ENCODE measurements around the gene ATG9B. TPM values are rescaled to one million over a fixed set of nuclear protein-coding genes. Genes with fewer than 3 reads are reported as not detected.
"Not testable (repeated sequence)": the region's sequence is repeated elsewhere in the genome, so short reads cannot be mapped to it uniquely, and the experiment has no call there.

Gene ATG9B
- total and polyA plus RNA-seq, 2 of the 13 experiments (the other 11 are each of a cell fraction or from before 2014, with no cell fraction given): 0.24 TPM; not detected in 1

GRCh38 chr7:151043959-151044358 is 19.7 kb upstream of the ATG9B start:
- Histone ChIP-seq H3K4me3 (replicated peaks in 1 of 3; ENCODE audit: insufficient read depth in 1 of 3, low read depth in 2 of 3, low read length in 3 of 3) (no peak overlapping the region), H3K27ac (ENCODE audit: extremely low read length, insufficient read depth, low read length) (no peak overlapping the region), H4K20me1 (ENCODE audit: insufficient read depth, low read length) (no peaks in the 10 kb centered on the region), H3K4me1 (ENCODE audit: insufficient read depth, low read length) (peaks cover 10% of the 10 kb centered on the region), H3K79me2 (ENCODE audit: insufficient read depth, low read length) (no peaks in the 10 kb centered on the region), H3K9me3 (ENCODE audit: low read length) (no peaks in the 10 kb centered on the region), H2AFZ (ENCODE audit: low read length) (no peak overlapping the region), H3K27me3 (ENCODE audit: control insufficient read depth in 1 of 2, insufficient read depth in 2 of 2, low read length in 2 of 2) (no peaks in the 10 kb centered on the region; a peak in 1 of 5 replicates), H3K4me2 (ENCODE audit: low read depth, low read length) (no peak overlapping the region), H3K36me3 (replicated peaks in 1 of 2; ENCODE audit: control insufficient read depth in 1 of 2, insufficient read depth in 2 of 2, low read length in 2 of 2) (no peaks in the 10 kb centered on the region), H3K9ac (ENCODE audit: insufficient read depth, low read depth, low read length) (no peak overlapping the region)
- intact Hi-C loops (cut with micrococcal nuclease; ENCODE audit: unreplicated experiment): no loop called here
- DNase-seq (ENCODE audit: low spot score) (no peak), ATAC-seq (no peak), FAIRE-seq (no peak)
- in situ Hi-C loops (cut with HindIII; ENCODE audit: extremely low pct_ligation_motif_present, low pct_unique_long_range_greater_than_20kb): no loop called here
- ChIA-PET POLR2A (no interaction called here), CTCF (ENCODE audit: low intra/inter-chr PET ratio, low total read pairs) (no interaction called here)
- no TSS peak for BruUV-seq (replicated peaks)
- 100% methylated on average over 3 of the region's 20 CpGs for WGBS (ENCODE audit: low lambda C conversion rate)
- TF ChIP-seq, protein P1, sequence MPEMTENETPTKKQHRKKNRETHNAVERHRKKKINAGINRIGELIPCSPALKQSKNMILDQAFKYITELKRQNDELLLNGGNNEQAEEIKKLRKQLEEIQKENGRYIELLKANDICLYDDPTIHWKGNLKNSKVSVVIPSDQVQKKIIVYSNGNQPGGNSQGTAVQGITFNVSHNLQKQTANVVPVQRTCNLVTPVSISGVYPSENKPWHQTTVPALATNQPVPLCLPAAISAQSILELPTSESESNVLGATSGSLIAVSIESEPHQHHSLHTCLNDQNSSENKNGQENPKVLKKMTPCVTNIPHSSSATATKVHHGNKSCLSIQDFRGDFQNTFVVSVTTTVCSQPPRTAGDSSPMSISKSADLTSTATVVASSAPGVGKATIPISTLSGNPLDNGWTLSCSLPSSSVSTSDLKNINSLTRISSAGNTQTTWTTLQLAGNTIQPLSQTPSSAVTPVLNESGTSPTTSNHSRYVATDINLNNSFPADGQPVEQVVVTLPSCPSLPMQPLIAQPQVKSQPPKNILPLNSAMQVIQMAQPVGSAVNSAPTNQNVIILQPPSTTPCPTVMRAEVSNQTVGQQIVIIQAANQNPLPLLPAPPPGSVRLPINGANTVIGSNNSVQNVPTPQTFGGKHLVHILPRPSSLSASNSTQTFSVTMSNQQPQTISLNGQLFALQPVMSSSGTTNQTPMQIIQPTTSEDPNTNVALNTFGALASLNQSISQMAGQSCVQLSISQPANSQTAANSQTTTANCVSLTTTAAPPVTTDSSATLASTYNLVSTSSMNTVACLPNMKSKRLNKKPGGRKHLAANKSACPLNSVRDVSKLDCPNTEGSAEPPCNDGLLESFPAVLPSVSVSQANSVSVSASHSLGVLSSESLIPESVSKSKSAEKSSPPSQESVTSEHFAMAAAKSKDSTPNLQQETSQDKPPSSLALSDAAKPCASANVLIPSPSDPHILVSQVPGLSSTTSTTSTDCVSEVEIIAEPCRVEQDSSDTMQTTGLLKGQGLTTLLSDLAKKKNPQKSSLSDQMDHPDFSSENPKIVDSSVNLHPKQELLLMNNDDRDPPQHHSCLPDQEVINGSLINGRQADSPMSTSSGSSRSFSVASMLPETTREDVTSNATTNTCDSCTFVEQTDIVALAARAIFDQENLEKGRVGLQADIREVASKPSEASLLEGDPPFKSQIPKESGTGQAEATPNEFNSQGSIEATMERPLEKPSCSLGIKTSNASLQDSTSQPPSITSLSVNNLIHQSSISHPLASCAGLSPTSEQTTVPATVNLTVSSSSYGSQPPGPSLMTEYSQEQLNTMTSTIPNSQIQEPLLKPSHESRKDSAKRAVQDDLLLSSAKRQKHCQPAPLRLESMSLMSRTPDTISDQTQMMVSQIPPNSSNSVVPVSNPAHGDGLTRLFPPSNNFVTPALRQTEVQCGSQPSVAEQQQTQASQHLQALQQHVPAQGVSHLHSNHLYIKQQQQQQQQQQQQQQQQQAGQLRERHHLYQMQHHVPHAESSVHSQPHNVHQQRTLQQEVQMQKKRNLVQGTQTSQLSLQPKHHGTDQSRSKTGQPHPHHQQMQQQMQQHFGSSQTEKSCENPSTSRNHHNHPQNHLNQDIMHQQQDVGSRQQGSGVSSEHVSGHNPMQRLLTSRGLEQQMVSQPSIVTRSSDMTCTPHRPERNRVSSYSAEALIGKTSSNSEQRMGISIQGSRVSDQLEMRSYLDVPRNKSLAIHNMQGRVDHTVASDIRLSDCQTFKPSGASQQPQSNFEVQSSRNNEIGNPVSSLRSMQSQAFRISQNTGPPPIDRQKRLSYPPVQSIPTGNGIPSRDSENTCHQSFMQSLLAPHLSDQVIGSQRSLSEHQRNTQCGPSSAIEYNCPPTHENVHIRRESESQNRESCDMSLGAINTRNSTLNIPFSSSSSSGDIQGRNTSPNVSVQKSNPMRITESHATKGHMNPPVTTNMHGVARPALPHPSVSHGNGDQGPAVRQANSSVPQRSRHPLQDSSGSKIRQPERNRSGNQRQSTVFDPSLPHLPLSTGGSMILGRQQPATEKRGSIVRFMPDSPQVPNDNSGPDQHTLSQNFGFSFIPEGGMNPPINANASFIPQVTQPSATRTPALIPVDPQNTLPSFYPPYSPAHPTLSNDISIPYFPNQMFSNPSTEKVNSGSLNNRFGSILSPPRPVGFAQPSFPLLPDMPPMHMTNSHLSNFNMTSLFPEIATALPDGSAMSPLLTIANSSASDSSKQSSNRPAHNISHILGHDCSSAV (CRISPR knock-in tag; IDR thresholded peaks at IDR 0.05; ENCODE audit: borderline replicate concordance): no peak
- no peak for TF ChIP-seq ZKSCAN8 (CRISPR knock-in tag; IDR thresholded peaks at IDR 0.05; ENCODE audit: borderline replicate concordance)

DNA sequence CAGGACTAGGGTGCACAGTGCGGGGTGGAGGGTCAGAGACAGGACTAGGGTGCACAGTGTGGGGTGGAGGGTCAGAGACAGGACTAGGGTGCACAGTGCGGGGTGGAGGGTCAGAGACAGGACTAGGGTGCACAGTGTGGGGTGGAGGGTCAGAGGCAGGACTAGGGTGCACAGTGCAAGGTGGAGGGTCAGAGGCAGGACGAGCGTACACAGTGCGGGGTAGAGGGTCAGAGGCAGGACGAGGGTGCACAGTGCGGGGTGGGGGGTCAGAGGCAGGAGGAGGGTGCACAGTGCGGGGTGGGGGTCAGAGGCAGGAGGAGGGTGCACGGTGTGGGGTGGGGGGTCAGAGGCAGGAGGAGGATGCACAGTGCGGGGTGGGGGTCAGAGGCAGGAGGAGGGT is 19.2 kb upstream of the ATG9B start:
- H3K9me3 ChIP-seq (ENCODE audit: low read length); CTCF ChIA-PET (ENCODE audit: low intra/inter-chr PET ratio, low total read pairs); BruUV-seq (replicated peaks); H3K4me2 ChIP-seq (ENCODE audit: low read depth, low read length); H3K27ac ChIP-seq (ENCODE audit: extremely low read length, insufficient read depth, low read length); H3K36me3 ChIP-seq (replicated peaks in 1 of 2; ENCODE audit: control insufficient read depth in 1 of 2, insufficient read depth in 2 of 2, low read length in 2 of 2); FAIRE-seq; H3K9ac ChIP-seq (ENCODE audit: insufficient read depth, low read depth, low read length); ATAC-seq; DNase-seq (ENCODE audit: low spot score); H2AFZ ChIP-seq (ENCODE audit: low read length); POLR2A ChIA-PET; H3K79me2 ChIP-seq (ENCODE audit: insufficient read depth, low read length); intact Hi-C loops (cut with micrococcal nuclease; ENCODE audit: unreplicated experiment); H4K20me1 ChIP-seq (ENCODE audit: insufficient read depth, low read length); in situ Hi-C loops (cut with HindIII; ENCODE audit: extremely low pct_ligation_motif_present, low pct_unique_long_range_greater_than_20kb); H3K27me3 ChIP-seq (ENCODE audit: control insufficient read depth in 1 of 2, insufficient read depth in 2 of 2, low read length in 2 of 2); H3K4me3 ChIP-seq (replicated peaks in 1 of 3; ENCODE audit: insufficient read depth in 1 of 3, low read depth in 2 of 3, low read length in 3 of 3): not testable (repeated sequence)
- H3K4me1 ChIP-seq (ENCODE audit: insufficient read depth, low read length): peaks cover 14% of the 10 kb centered on the region
- 86% methylated on average over 10 of the region's 10 CpGs for WGBS (ENCODE audit: low lambda C conversion rate)
